ENCODE results near the gene KCTD15. TPM values are rescaled to one million over a fixed set of nuclear protein-coding genes. Genes with fewer than 3 reads are reported as not detected.

KCTD15 gene
- total RNA-seq, 4 donors from 2014 or later, result 153 to 189 (median 171) TPM

- 74% methylated on average over 2 of the region's 2 CpGs for WGBS
- no peak overlapping the region for H3K4me3 ChIP-seq
- no peaks in the 10 kb centered on the region for H3K4me1 ChIP-seq
- H3K27ac ChIP-seq, result no peak overlapping the region
- H3K9me3 ChIP-seq, result no peaks in the 10 kb centered on the region
- DNase-seq (ENCODE audit: low spot score in 2 of 2), result no peak
- no peaks in the 10 kb centered on the region for H3K36me3 ChIP-seq
- TF ChIP-seq EP300 (IDR thresholded peaks at IDR 0.05) (no peak), POLR2A (IDR thresholded peaks at IDR 0.05) (no peak), POLR2AphosphoS5 (IDR thresholded peaks at IDR 0.05) (no peak)
- TF ChIP-seq, protein P1, sequence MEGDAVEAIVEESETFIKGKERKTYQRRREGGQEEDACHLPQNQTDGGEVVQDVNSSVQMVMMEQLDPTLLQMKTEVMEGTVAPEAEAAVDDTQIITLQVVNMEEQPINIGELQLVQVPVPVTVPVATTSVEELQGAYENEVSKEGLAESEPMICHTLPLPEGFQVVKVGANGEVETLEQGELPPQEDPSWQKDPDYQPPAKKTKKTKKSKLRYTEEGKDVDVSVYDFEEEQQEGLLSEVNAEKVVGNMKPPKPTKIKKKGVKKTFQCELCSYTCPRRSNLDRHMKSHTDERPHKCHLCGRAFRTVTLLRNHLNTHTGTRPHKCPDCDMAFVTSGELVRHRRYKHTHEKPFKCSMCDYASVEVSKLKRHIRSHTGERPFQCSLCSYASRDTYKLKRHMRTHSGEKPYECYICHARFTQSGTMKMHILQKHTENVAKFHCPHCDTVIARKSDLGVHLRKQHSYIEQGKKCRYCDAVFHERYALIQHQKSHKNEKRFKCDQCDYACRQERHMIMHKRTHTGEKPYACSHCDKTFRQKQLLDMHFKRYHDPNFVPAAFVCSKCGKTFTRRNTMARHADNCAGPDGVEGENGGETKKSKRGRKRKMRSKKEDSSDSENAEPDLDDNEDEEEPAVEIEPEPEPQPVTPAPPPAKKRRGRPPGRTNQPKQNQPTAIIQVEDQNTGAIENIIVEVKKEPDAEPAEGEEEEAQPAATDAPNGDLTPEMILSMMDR (IDR thresholded peaks at IDR 0.05), result no peak
- peaks cover 7% of the 10 kb centered on the region for H3K27me3 ChIP-seq
Observed at GRCh38 chr19:33845498-33845897, 48.8 kb downstream of the KCTD15 start.

GRCh38 chr19:33849551-33850147, 53.0 kb downstream of the KCTD15 start:
- no peaks in the 10 kb centered on the region for H3K4me1 ChIP-seq
- TF ChIP-seq POLR2A (IDR thresholded peaks at IDR 0.05), result no peak
- TF ChIP-seq POLR2AphosphoS5 (IDR thresholded peaks at IDR 0.05), result no peak
- TF ChIP-seq, protein P1 (IDR thresholded peaks at IDR 0.05), result no peak
- TF ChIP-seq EP300 (IDR thresholded peaks at IDR 0.05), result no peak
- no peak for DNase-seq (ENCODE audit: low spot score in 2 of 2)
- WGBS, result 77% methylated on average over 3 of the region's 5 CpGs
- no peaks in the 10 kb centered on the region for H3K9me3 ChIP-seq
- H3K36me3 ChIP-seq, result no peaks in the 10 kb centered on the region
- no peaks in the 10 kb centered on the region for H3K27me3 ChIP-seq
- H3K27ac ChIP-seq, result no peak overlapping the region
- no peak overlapping the region for H3K4me3 ChIP-seq

GRCh38 chr19:33859016-33859415, 62.3 kb downstream of the KCTD15 start:
- TF ChIP-seq POLR2AphosphoS5 (IDR thresholded peaks at IDR 0.05), result no peak
- no peak for TF ChIP-seq POLR2A (IDR thresholded peaks at IDR 0.05)
- TF ChIP-seq EP300 (IDR thresholded peaks at IDR 0.05), result no peak
- TF ChIP-seq, protein P1 (IDR thresholded peaks at IDR 0.05), result no peak
- DNase-seq (ENCODE audit: low spot score in 2 of 2), result no peak
- 87% methylated on average over 17 of the region's 17 CpGs for WGBS
- Histone ChIP-seq H3K27ac (no peak overlapping the region), H3K4me1 (no peaks in the 10 kb centered on the region), H3K36me3 (no peaks in the 10 kb centered on the region), H3K4me3 (no peak overlapping the region), H3K27me3 (no peaks in the 10 kb centered on the region), H3K9me3 (no peaks in the 10 kb centered on the region)

- no peaks in the 10 kb centered on the region for H3K9me3 ChIP-seq
- no peak for DNase-seq (ENCODE audit: low spot score in 2 of 2)
- H3K36me3 ChIP-seq, result no peaks in the 10 kb centered on the region
- TF ChIP-seq, protein P1 (IDR thresholded peaks at IDR 0.05), result no peak
- TF ChIP-seq EP300 (IDR thresholded peaks at IDR 0.05) (no peak), POLR2AphosphoS5 (IDR thresholded peaks at IDR 0.05) (no peak), POLR2A (IDR thresholded peaks at IDR 0.05) (no peak)
- no peak overlapping the region for H3K27ac ChIP-seq
- H3K4me3 ChIP-seq, result no peak overlapping the region
- 86% methylated on average over 10 of the region's 10 CpGs for whole genome bisulfite sequencing
- no peaks in the 10 kb centered on the region for H3K27me3 ChIP-seq
- H3K4me1 ChIP-seq, result peaks cover 8% of the 10 kb centered on the region
Observed at GRCh38 chr19:33860312-33861090, 63.8 kb downstream of the KCTD15 start.

GRCh38 chr19:33861950-33862349, 65.3 kb downstream of the KCTD15 start:
- peaks cover 8% of the 10 kb centered on the region for H3K4me1 ChIP-seq
- no peak overlapping the region for H3K27ac ChIP-seq
- H3K4me3 ChIP-seq, result no peak overlapping the region
- H3K9me3 ChIP-seq, result no peaks in the 10 kb centered on the region
- H3K27me3 ChIP-seq, result no peaks in the 10 kb centered on the region
- 100% methylated on average over 3 of the region's 3 CpGs for WGBS
- no peak for TF ChIP-seq EP300 (IDR thresholded peaks at IDR 0.05)
- no peak for TF ChIP-seq POLR2A (IDR thresholded peaks at IDR 0.05)
- TF ChIP-seq, protein P1 (IDR thresholded peaks at IDR 0.05), result no peak
- TF ChIP-seq POLR2AphosphoS5 (IDR thresholded peaks at IDR 0.05), result no peak
- no peak for DNase-seq (ENCODE audit: low spot score in 2 of 2)
- no peaks in the 10 kb centered on the region for H3K36me3 ChIP-seq
